ENCODE results near the gene PPP2R2C. TPM values are rescaled to one million over a fixed set of nuclear protein-coding genes. Genes with fewer than 3 reads are reported as not detected.
A peak's percentile ranks its signal among the peaks of the same experiment; 100 is the strongest.

Gene PPP2R2C
- polyA plus RNA-seq, 1 donor from 2014 or later = not detected

DNA sequence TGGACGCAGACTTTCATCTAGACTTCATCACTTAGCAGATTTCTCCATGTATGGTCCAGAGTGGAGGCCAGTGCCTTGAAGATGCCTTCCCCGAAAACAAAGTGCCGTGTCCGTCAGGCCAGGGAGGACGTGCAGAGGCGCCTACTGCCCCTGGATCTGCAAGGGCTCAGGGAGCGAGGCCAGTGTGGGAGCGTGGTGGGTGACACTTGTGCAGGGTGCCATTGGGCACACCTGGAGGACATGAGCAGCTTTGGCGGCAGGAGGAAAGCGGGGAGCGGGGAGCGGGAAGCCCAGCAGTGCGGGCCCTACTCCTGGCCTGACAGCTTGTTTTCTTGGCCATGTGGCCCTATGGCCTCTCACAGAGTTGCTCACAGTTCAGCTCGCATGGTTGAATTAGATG is 176.9 kb downstream of the PPP2R2C start:
- H3K9me3 Mint-ChIP-seq = no peaks in the 10 kb centered on the region
- peaks cover under 1% of the 10 kb centered on the region for H3K36me3 Mint-ChIP-seq
- H3K4me3 Mint-ChIP-seq = no peak overlapping the region
- no peaks in the 10 kb centered on the region for H3K27me3 Mint-ChIP-seq
- H3K27ac Mint-ChIP-seq = no peak overlapping the region
- peaks cover 0 to under 1% (median 0%) of the 10 kb centered on the region in 3 donors for H3K4me1 Mint-ChIP-seq

DNA sequence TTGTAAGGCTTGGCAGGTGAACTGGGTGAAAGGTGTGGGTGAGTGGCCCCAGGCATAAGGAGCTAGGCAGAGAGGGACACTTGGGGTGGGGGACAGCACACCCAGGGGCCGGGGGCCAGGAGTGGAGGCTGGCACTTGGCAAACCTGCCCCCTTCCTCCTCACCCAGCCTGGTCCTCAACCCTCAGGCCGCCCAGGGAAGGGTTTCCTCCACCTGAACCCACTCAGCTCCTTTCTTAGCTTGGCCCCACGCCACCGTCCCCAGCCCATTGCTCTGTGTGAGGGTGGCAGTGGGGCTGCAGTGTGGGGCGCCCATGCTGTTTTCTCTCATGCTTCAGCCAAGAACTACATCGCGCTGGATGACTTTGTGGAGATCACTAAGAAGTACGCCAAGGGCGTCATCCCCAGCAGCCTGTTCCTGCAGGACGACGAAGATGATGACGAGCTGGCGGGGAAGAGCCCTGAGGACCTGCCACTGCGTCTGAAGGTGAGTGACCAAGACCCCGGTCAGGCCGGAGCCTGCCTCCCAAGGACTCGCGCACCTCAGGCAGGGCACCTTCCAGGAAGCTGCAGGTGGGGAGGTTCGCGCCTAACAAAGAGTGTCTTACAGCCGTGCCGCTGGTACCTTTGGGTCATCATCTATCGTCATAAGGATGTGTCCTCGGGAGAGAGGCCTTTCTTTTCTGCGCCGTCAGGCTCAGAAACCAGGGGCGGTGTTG is 177.6 kb downstream of the PPP2R2C start:
- no peak overlapping the region for H3K4me3 Mint-ChIP-seq
- H3K9me3 Mint-ChIP-seq = no peaks in the 10 kb centered on the region
- no peaks in the 10 kb centered on the region for H3K36me3 Mint-ChIP-seq
- H3K27me3 Mint-ChIP-seq = no peaks in the 10 kb centered on the region
- H3K27ac Mint-ChIP-seq = no peak overlapping the region
- no peaks in the 10 kb centered on the region for H3K4me1 Mint-ChIP-seq

DNA sequence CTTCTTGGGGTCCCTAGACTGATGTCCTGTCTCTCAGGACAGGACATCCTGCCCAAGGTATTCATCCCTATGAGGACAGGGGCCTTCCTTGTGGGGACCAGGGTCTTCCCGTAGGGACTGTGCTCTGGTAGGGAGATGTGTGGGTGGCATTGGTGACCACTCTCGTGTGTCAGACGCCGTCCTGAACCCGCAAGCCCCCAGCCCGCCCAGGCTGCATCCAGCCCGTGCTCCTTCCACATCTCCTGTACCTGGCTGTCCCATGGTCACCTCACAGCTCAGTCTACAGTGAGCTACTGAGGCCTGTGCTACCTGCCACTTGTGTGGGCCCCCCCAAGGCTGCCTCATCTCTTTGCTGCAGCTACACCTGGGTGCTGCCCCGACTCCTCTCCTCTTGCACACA is 178.8 kb downstream of the PPP2R2C start:
- Mint-ChIP-seq H3K4me3 (no peak overlapping the region), H3K27ac (no peak overlapping the region), H3K9me3 (no peaks in the 10 kb centered on the region), H3K4me1 (no peaks in the 10 kb centered on the region), H3K27me3 (no peaks in the 10 kb centered on the region), H3K36me3 (peaks cover under 1% of the 10 kb centered on the region)

DNA sequence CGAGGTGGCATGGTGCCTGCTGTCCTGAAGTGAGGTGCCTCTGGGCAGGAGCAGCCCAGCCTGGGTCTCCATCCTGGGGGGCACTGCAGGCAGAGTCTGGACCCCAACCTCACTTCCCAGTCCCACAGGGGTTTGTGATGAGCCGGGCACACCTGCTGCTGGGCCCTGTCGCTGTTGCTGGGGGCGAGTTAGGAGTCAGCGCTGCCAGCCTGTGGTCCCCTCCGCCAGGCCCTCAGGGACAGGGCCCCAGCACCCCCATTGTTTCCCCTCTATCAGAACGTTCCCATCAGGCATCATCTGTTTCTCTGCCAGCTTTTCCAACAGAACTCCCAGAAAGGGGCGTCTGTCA is 179.3 kb downstream of the PPP2R2C start:
- no peaks in the 10 kb centered on the region for H3K27me3 Mint-ChIP-seq
- H3K4me3 Mint-ChIP-seq = no peak overlapping the region
- H3K9me3 Mint-ChIP-seq = no peaks in the 10 kb centered on the region
- no peak overlapping the region for H3K27ac Mint-ChIP-seq
- peaks cover 3% of the 10 kb centered on the region for H3K36me3 Mint-ChIP-seq
- H3K4me1 Mint-ChIP-seq = no peaks in the 10 kb centered on the region

DNA sequence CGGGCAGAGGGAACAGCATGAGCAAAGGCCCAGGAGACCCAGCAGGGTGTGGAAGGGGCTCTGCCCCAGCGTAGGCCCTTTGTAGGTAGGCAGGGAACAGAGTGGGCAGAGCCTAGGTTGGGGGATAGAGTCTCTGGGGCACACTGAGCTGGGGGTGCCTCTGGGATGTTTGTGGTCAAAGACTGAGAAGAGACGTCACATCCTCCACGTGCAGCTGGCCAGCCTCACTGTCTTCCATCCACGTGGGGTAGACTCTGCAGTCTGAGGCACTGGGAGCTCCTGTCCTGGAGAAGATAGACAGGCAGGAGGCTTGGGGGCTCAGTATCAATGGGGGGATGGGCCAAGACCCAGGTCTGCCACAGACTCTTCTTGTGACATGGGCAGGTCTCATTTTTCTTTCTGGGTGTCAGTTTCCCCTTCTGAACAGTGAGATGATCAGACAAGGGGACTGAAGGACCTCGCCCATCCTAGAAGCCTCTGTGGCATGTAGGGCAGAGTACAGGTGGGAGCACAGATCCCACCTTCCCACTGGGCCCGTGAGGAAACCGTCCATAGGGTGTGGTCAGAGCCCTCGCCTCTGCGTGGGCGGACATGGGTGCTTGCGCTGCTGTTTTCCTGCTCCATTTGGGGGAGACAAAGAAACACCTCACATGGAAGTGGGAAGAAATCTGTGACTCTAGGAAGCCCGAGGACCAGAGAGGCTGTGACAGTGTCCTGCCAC is 179.9 kb downstream of the PPP2R2C start:
- peaks cover 3% of the 10 kb centered on the region for H3K36me3 Mint-ChIP-seq
- H3K4me1 Mint-ChIP-seq = no peaks in the 10 kb centered on the region
- no peak overlapping the region for H3K4me3 Mint-ChIP-seq
- no peaks in the 10 kb centered on the region for H3K27me3 Mint-ChIP-seq
- H3K27ac Mint-ChIP-seq = no peak overlapping the region
- no peaks in the 10 kb centered on the region for H3K9me3 Mint-ChIP-seq

DNA sequence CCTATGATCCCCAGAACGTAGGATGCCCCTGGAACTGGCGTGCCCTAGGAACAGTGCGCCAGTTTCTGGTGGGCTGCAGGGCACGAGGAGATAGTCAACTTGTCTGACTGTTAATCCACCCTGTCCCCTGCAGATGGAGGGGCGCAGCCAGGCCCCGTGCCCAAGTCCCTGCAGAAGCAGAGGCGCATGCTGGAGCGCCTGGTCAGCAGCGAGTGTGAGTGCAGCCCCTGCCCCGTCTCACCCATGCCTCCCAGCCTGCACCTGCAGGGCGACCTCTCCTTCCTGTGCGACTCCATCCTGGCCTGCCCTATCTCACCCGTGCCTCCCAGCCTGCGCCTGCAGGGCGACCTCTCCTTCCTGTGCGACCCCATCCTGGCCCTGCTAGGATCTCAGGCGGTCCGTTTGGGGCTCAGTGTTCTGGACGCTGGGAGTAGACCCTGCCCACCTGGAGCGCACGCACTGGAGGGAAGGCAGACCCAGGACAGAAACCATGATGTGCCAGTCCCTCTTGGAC is 180.6 kb downstream of the PPP2R2C start:
- Mint-ChIP-seq H3K4me3 (no peak overlapping the region), H3K9me3 (no peaks in the 10 kb centered on the region), H3K4me1 (no peaks in the 10 kb centered on the region), H3K27ac (peak overlapping the region in 1 of 3 donors; percentile 47), H3K27me3 (no peaks in the 10 kb centered on the region), H3K36me3 (peaks cover 3% of the 10 kb centered on the region)

DNA sequence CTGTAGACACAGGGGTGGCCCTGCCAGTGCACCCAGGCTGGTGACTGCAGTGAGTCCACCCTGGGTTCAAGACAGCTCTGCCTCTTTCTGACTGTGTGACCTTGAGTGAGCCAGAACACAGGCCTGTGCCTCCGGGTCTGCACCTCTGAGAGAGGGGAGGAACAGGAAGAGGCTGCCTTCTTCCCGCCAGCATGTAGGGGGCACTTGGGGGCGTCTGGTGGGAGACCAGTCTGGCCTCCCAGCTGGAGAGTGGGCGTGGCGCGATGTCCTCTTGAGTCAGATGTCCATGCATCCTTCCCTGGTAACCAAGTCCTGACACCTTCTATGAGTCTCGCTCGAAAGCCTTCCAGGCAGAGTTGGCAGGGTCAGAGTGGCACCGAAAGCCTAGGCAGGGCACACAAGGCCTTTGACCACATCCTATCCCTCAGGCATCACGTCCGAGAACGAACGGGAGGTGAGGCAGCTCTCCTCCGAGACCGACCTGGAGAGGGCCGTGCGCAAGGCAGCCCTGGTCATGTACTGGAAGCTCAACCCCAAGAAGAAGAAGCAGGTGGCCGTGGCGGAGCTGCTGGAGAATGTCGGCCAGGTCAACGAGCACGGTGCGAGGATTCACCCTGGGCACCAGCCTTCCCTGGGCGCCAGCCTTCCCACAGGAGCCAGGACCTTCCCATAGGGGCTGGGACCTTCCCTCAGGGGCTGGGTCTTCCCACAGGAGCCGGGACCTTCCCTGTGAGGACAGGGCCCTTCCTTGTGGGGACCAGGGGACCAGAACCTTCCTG is 181.5 kb downstream of the PPP2R2C start:
- Mint-ChIP-seq H3K9me3 (no peaks in the 10 kb centered on the region), H3K4me3 (no peak overlapping the region), H3K36me3 (peaks cover 3% of the 10 kb centered on the region), H3K27me3 (no peaks in the 10 kb centered on the region), H3K4me1 (no peaks in the 10 kb centered on the region), H3K27ac (no peak overlapping the region)

DNA sequence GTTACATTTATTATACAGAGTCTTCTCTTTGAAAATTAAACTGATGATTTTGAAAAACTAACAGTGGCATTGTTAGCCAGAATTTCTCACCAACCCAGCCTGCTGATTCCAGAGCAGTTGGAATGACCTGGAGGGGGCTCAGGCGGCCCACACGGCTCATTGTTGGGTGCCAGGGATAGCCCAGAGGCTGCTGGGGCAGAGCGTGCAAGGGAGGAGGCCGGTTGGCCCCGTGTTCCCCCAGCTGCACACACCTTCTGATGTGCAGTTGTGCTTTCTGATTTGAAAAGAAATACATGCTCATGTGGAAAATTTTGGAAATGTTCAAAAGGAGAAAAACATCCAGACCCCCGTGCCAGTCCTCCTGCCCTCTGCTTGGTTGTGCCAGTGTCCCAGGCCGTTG is 182.2 kb downstream of the PPP2R2C start:
- Mint-ChIP-seq H3K36me3 (peaks cover 3% of the 10 kb centered on the region), H3K4me1 (no peaks in the 10 kb centered on the region), H3K9me3 (peaks cover 0 to 2% (median 0%) of the 10 kb centered on the region in 3 donors), H3K4me3 (no peak overlapping the region), H3K27me3 (no peaks in the 10 kb centered on the region), H3K27ac (no peak overlapping the region)

DNA sequence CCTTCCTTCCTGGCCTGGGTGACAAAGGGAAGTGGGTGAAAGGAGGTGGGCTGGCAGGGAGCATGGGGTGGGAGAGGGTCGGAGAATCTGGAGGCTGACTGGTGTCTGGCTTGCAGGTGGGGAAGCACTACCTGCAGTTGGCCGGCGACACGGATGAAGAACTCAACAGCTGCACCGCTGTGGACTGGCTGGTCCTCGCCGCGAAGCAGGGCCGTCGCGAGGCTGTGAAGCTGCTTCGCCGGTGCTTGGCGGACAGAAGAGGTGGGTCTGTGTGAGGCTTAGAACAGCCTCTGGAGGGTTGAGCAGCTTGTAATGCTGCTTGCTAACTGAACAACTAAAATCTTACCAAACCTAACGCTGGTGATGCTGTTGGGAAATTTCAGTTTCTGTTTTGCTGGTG is 183.5 kb downstream of the PPP2R2C start:
- Mint-ChIP-seq H3K4me3 (no peak overlapping the region), H3K4me1 (no peaks in the 10 kb centered on the region), H3K27ac (peak overlapping the region in 1 of 3 donors; percentile 35), H3K9me3 (peaks cover 0 to 2% (median 0%) of the 10 kb centered on the region in 3 donors), H3K36me3 (peaks cover 3% of the 10 kb centered on the region), H3K27me3 (no peaks in the 10 kb centered on the region)

DNA sequence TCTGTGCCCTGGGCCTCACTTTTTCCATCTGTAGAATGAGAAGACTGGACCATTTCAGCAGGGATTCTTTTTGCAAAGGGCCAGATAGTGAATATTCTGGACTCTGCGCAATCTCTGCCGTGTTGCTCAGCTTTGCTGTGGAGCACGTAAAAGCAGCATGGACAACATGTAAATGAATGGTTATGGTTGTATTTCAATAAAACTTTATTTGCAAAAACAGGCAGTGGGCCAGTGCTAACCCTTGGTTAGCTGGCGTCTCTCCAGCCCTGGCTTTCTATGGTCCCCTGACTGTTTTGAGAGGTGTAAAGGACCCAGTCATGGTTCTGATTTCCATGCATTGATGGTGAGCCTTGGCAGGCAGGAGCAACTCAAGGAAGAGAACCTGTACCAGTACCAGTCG is 184.1 kb downstream of the PPP2R2C start:
- H3K27ac Mint-ChIP-seq = no peak overlapping the region
- no peaks in the 10 kb centered on the region for H3K27me3 Mint-ChIP-seq
- H3K4me3 Mint-ChIP-seq = no peak overlapping the region
- peaks cover 0 to 2% (median 0%) of the 10 kb centered on the region in 3 donors for H3K9me3 Mint-ChIP-seq
- peaks cover 3% of the 10 kb centered on the region for H3K36me3 Mint-ChIP-seq
- H3K4me1 Mint-ChIP-seq = no peaks in the 10 kb centered on the region

DNA sequence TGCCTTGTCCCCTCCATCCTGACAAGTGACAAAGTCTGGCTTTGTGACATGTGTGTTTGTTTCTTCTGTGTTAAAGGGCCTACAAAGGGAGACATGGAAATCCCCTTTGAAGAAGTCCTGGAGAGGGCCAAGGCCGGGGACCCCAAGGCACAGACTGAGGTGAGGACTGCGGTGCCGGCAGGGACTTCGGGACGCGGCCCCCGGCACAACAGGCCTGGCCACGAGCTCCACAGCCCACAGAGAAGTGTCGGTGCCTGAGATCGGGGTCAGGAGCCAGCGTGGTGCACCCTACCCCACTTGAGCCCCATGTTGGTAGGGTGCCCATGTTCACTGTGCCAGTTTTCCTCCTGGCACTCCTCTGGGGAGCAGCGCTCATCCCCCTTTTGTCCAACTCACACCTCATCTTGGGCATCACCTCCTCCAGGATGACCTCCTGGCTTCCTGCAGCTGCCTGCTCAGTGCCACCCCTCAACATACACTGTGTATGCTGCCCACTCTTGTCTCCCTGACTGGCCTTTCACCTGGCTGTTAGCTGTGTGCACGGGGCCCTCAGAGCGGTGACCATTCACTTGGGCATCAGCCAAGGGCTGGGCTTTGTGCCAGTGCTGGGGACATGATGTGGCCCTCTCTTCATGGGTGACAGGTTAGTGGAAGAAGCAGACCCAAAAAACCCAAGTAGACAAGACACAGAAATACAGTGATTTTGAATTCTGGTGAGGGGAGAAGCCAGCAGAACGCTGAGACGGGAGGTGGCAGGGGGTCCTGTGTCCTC is 185.2 kb downstream of the PPP2R2C start:
- no peak overlapping the region for H3K27ac Mint-ChIP-seq

DNA sequence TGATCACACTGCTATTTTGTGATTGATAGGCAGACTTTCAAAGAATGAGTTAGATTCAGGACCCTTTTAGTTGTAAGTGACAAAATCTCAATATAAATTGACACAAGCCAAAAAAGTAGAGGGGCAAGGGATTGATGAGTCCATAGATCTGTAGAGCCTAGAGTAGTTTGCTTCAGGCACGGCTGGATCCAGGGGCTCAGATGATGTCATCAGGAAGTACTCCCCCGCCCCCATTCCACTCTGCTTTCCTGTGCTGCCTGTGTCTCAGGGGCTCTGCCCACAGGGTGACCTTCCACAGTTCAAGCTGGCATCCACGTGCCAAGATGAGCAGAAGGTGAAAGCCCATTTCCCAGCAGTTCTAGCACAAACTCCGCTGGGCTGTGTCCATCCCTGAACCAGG is 189.1 kb downstream of the PPP2R2C start:
- Mint-ChIP-seq H3K9me3 (peaks cover 0 to 2% (median 0%) of the 10 kb centered on the region in 3 donors), H3K4me1 (peaks cover 0 to 2% (median 2%) of the 10 kb centered on the region in 3 donors), H3K4me3 (no peak overlapping the region), H3K27ac (no peak overlapping the region), H3K36me3 (peaks cover 5% of the 10 kb centered on the region), H3K27me3 (no peaks in the 10 kb centered on the region)

More for the DNA sequence above, 185.2 kb downstream of the PPP2R2C start:
- Mint-ChIP-seq H3K9me3 (peaks cover 0 to 2% (median 0%) of the 10 kb centered on the region in 3 donors), H3K27me3 (no peaks in the 10 kb centered on the region), H3K4me3 (no peak overlapping the region), H3K4me1 (no peaks in the 10 kb centered on the region), H3K36me3 (peaks cover 3% of the 10 kb centered on the region)

DNA sequence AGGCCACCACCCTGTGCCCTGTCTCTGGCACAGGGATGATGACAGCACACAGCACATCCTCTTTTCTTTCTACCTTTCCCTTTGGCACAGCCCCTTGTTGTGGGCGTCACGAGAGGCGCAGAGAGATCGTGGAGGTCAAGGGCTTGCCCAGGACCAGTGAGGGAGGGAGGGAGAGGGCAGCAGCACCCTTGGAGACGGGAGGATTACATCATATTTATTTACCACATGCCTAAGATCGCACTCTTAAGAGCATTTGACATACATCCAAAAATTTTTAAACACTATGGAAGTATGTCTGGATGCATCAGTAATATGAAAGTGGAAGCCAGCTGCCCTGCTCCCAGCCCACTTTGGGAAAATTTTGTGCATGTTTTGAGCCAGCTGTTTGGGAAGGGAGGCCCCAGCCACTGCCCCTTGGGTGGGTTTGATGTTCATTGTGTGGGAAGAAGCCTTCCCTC is 190.1 kb downstream of the PPP2R2C start:
- Mint-ChIP-seq H3K27ac (peak overlapping the region in 1 of 3 donors; percentile 12), H3K27me3 (no peaks in the 10 kb centered on the region), H3K4me1 (peaks cover 0 to 2% (median 2%) of the 10 kb centered on the region in 3 donors)

More for the DNA sequence above, 190.1 kb downstream of the PPP2R2C start:
- Mint-ChIP-seq H3K4me3 (no peak overlapping the region), H3K9me3 (peaks cover 0 to 2% (median 0%) of the 10 kb centered on the region in 3 donors), H3K36me3 (peaks cover 5% of the 10 kb centered on the region)

All from IgD-negative memory B cell (primary cell).